GM23248 (cell line): ENCODE results near the gene SMG5. TPM values are rescaled to one million over a fixed set of nuclear protein-coding genes. Genes with fewer than 3 reads are reported as not detected.

Experiments
- DNase-seq: peaks from one replicate; pipeline ENCODE4 v3.0.0-alpha.2; 2015
- H2AFZ ChIP-seq: fragments of 200-600 bp; sonication (generic); 2 replicates; pipeline ENCODE4 v1.6.1; 2016; ENCODE audit warnings: antibody characterized with exemption
- H3F3A ChIP-seq: fragments of 200-600 bp; sonication (generic); 2 replicates; pipeline ENCODE4 v1.6.1; 2016; ENCODE audit warnings: mild to moderate bottlenecking, antibody characterized with exemption, mixed run types; ENCODE audit not compliant: insufficient read depth
- H3K27ac ChIP-seq: fragments of 200-600 bp; sonication (generic); 2 replicates; pipeline ENCODE4 v1.5.1; 2016; ENCODE audit warnings: mild to moderate bottlenecking
- H3K27me3 ChIP-seq: fragments of 200-600 bp; sonication (generic); replicated peaks from 2 replicates; pipeline ENCODE4 v1.6.1; 2016; ENCODE audit warnings: mild to moderate bottlenecking; ENCODE audit not compliant: insufficient read depth
- H3K36me3 ChIP-seq: fragments of 200-600 bp; sonication (generic); 2 replicates; pipeline ENCODE4 v1.6.1; 2016; ENCODE audit warnings: low read depth, mild to moderate bottlenecking
- H3K4me1 ChIP-seq: fragments of 200-600 bp; sonication (generic); 2 replicates; pipeline ENCODE4 v1.6.1; 2016; ENCODE audit warnings: mild to moderate bottlenecking; ENCODE audit not compliant: insufficient read depth
- H3K4me2 ChIP-seq: fragments of 200-600 bp; sonication (generic); one replicate; pipeline ENCODE4 v1.6.1; 2016; ENCODE audit warnings: mild to moderate bottlenecking; ENCODE audit not compliant: unreplicated experiment
- H3K4me3 ChIP-seq: fragments of 200-600 bp; sonication (generic); 2 replicates; pipeline ENCODE4 v1.5.1; 2016; ENCODE audit warnings: mild to moderate bottlenecking
- H3K79me2 ChIP-seq: fragments of 200-600 bp; sonication (generic); 2 replicates; pipeline ENCODE4 v1.6.1; 2016; ENCODE audit warnings: mild to moderate bottlenecking; ENCODE audit not compliant: insufficient read depth
- H3K9ac ChIP-seq: fragments of 200-600 bp; sonication (generic); 2 replicates; pipeline ENCODE4 v1.6.1; 2016; ENCODE audit warnings: mild to moderate bottlenecking
- H3K9me2 ChIP-seq: fragments of 200-600 bp; sonication (generic); 2 replicates; pipeline ENCODE4 v1.6.1; 2016; ENCODE audit warnings: mixed run types, mild to moderate bottlenecking, moderate library complexity; ENCODE audit not compliant: insufficient read depth
- H3K9me3 ChIP-seq: fragments of 200-600 bp; sonication (generic); one replicate; pipeline ENCODE4 v1.6.1; 2017; ENCODE audit warnings: low read depth
- H4K20me1 ChIP-seq: fragments of 200-600 bp; sonication (generic); 2 replicates; pipeline ENCODE4 v1.6.0; 2016; ENCODE audit not compliant: insufficient read depth
- EZH2 ChIP-seq: fragments of 200-600 bp; sonication (generic); IDR thresholded peaks from 2 replicates; pipeline ENCODE4 v1.6.1; 2018; ENCODE audit warnings: antibody characterized with exemption, mild to moderate bottlenecking; ENCODE audit not compliant: insufficient read depth, poor library complexity, severe bottlenecking
- EZH2phosphoT487 ChIP-seq: fragments of 200-600 bp; sonication (generic); IDR thresholded peaks from 2 replicates; pipeline ENCODE4 v1.6.1; 2018; ENCODE audit warnings: antibody characterized with exemption, moderate library complexity, mild to moderate bottlenecking, low read depth; ENCODE audit not compliant: insufficient read depth
- WGBS, 2 experiments: methylation state at CpG; one replicate each; pipeline ENCODE4 v1.1.6; 2015 to 2017; ENCODE audit warnings: low lambda C conversion rate in 2 of 2, low coverage in 1 of 2; ENCODE audit errors: missing lambda C conversion rate in 2 of 2; 5-methylcytosine and 5-hydroxymethylcytosine counted together
- in situ Hi-C: fragments of 300-500 bp; cut with MboI; formaldehyde crosslinking; loops from 2 replicates; pipeline ENCODE4 v1.15.0; 2020
- polyA plus RNA-seq: library from polyadenylated mRNA; unstranded; fragments of >200 nt; fragmentation: Nextera tagmentation; extraction: Ambion mirVana; gene quantifications from 2 replicates; pipeline ENCODE4 v1.2.1, GENCODE V29; 2016
- total RNA-seq: library from RNA; depleted of rRNA; stranded (reverse); fragments of >200 nt; shearing (Covaris generic); gene quantifications from 2 replicates; pipeline ENCODE4 v1.2.3, GENCODE V29; 2014

The SMG5 gene
- total and polyA plus RNA-seq, 2 experiments from 2014 or later: 32.2 to 60.0 TPM

GRCh38 chr1:156298852-156299357, 16.3 kb upstream of the SMG5 start, which contains the start of gene VHLL:
VHLL (minus strand) TSS chr1:156299307; CDS start chr1:156299189, 118 bp downstream.
- Histone ChIP-seq H3K36me3 (no peaks in the 10 kb centered on the region), H3K79me2 (peaks cover 21% of the 10 kb centered on the region), H3K9me2 (no peaks in the 10 kb centered on the region), H2AFZ (no peak within 1 kb of the TSS), H3K9me3 (no peaks in the 10 kb centered on the region), H3K27ac (no peak within 1 kb of the TSS), H3F3A (peaks cover 9% of the 10 kb centered on the region), H3K4me1 (peaks cover 8% of the 10 kb centered on the region), H3K4me2 (no peak within 1 kb of the TSS), H3K27me3 (no peaks in the 10 kb centered on the region), H4K20me1 (no peaks in the 10 kb centered on the region), H3K9ac (no peak within 1 kb of the TSS), H3K4me3 (no peak within 1 kb of the TSS)
- no peak for DNase-seq
- TF ChIP-seq EZH2phosphoT487 (no peak), EZH2 (no peak)
- in situ Hi-C loops: no loop called here
- 92 to 93% methylated on average over 19 of the region's 19 CpGs for WGBS, 2 experiments

- Histone ChIP-seq H3K4me1 (peaks cover 16% of the 10 kb centered on the region), H3K9me2 (no peaks in the 10 kb centered on the region), H3F3A (peaks cover 6% of the 10 kb centered on the region), H4K20me1 (no peaks in the 10 kb centered on the region), H3K27me3 (no peaks in the 10 kb centered on the region), H3K27ac (no peak within 1 kb of the TSS), H3K9ac (peak within 1 kb of the TSS; percentile 88), H3K4me3 (peak within 1 kb of the TSS; percentile 97), H3K36me3 (no peaks in the 10 kb centered on the region), H2AFZ (peak within 1 kb of the TSS; percentile 99), H3K4me2 (peak within 1 kb of the TSS; percentile 97), H3K9me3 (no peaks in the 10 kb centered on the region), H3K79me2 (peaks cover 26% of the 10 kb centered on the region)
- WGBS, 2 experiments: 1 to 3% methylated on average over 17 of the region's 17 CpGs
- TF ChIP-seq EZH2phosphoT487: no peak
- no peak for TF ChIP-seq EZH2
- in situ Hi-C loops: no loop called here
- peak; percentile 87 for DNase-seq
Observed at GRCh38 chr1:156295391-156295947, 12.8 kb upstream of the SMG5 start, which contains the start of gene GLMP. GLMP (minus strand) TSS chr1:156295679; CDS start chr1:156295645, 34 bp downstream.

- H3K36me3 ChIP-seq: 0 out of 2 replicates have a peak, but pooled peaks cover 2% of the 10 kb centered on the region
- H3K9me3 ChIP-seq: no peaks in the 10 kb centered on the region
- no peak overlapping the region for H3K4me2 ChIP-seq
- H3K27me3 ChIP-seq: no peaks in the 10 kb centered on the region
- H2AFZ ChIP-seq: no peak overlapping the region
- peaks cover 42% of the 10 kb centered on the region for H3K79me2 ChIP-seq
- no peak overlapping the region for H3K4me3 ChIP-seq
- peaks cover 6% of the 10 kb centered on the region for H3F3A ChIP-seq
- H3K4me1 ChIP-seq: peaks cover 16% of the 10 kb centered on the region
- in situ Hi-C loops: no loop called here
- 91 to 92% methylated on average over 8 to 9 of the region's 9 CpGs for WGBS, 2 experiments
- H4K20me1 ChIP-seq: no peaks in the 10 kb centered on the region
- DNase-seq: no peak
- no peak overlapping the region for H3K9ac ChIP-seq
- TF ChIP-seq EZH2 (no peak), EZH2phosphoT487 (no peak)
- H3K27ac ChIP-seq: no peak overlapping the region
- H3K9me2 ChIP-seq: no peaks in the 10 kb centered on the region
Observed at GRCh38 chr1:156293895-156294294, 11.3 kb upstream of the SMG5 start.

GRCh38 chr1:156293098-156293434, 10.4 kb upstream of the SMG5 start:
- TF ChIP-seq EZH2phosphoT487: no peak
- TF ChIP-seq EZH2: no peak
- no peaks in the 10 kb centered on the region for H4K20me1 ChIP-seq
- H3K9me3 ChIP-seq: no peaks in the 10 kb centered on the region
- peaks cover 6% of the 10 kb centered on the region for H3F3A ChIP-seq
- no peak overlapping the region for H3K4me2 ChIP-seq
- 79 to 86% methylated on average over 8 of the region's 8 CpGs for WGBS, 2 experiments
- H3K4me1 ChIP-seq: peaks cover 16% of the 10 kb centered on the region
- H3K4me3 ChIP-seq: no peak overlapping the region
- no peak overlapping the region for H3K27ac ChIP-seq
- H3K9me2 ChIP-seq: no peaks in the 10 kb centered on the region
- H2AFZ ChIP-seq: no peak overlapping the region
- no peaks in the 10 kb centered on the region for H3K27me3 ChIP-seq
- no peak overlapping the region for H3K9ac ChIP-seq
- H3K36me3 ChIP-seq: 0 out of 2 replicates have a peak, but pooled peaks cover 7% of the 10 kb centered on the region
- peaks cover 49% of the 10 kb centered on the region for H3K79me2 ChIP-seq
- no peak for DNase-seq
- in situ Hi-C loops: no loop called here
